Liver (tissue), 9 donors: Measurements from ENCODE around the gene EIF4G2. TPM values are rescaled to one million over a fixed set of nuclear protein-coding genes. Genes with fewer than 3 reads are reported as not detected.

Experiments
- DNase-seq: peaks from one replicate; pipeline ENCODE4 v3.0.0-alpha.2; 2017; ENCODE audit warnings: low spot score
- H3K27ac ChIP-seq, 2 donors: one replicate each; pipeline ENCODE4 v1.7.0; 2013; ENCODE audit warnings: inconsistent platforms in 2 of 2, low read length in 2 of 2, control low read depth in 1 of 2, low read depth in 1 of 2, mild to moderate bottlenecking in 1 of 2
- H3K27me3 ChIP-seq, 4 donors: one replicate each; pipeline versions ENCODE4 v1.6.1 to v1.7.0; 2013; ENCODE audit warnings: low read length in 3 of 4, inconsistent platforms in 1 of 4, mild to moderate bottlenecking in 1 of 4, moderate library complexity in 1 of 4; ENCODE audit not compliant: control insufficient read depth in 4 of 4, insufficient read depth in 4 of 4
- H3K36me3 ChIP-seq, 4 donors: one replicate each; pipeline versions ENCODE4 v1.6.1 to v1.7.0; 2013; ENCODE audit warnings: low read length in 3 of 4, mild to moderate bottlenecking in 3 of 4, low read depth in 1 of 4, moderate library complexity in 1 of 4; ENCODE audit not compliant: control insufficient read depth in 4 of 4, insufficient read depth in 3 of 4
- H3K4me1 ChIP-seq, 4 donors: one replicate each; pipeline versions ENCODE4 v1.6.1 to v1.7.0; 2013; ENCODE audit warnings: low read length in 3 of 4, mild to moderate bottlenecking in 3 of 4, moderate library complexity in 1 of 4; ENCODE audit not compliant: control insufficient read depth in 4 of 4, insufficient read depth in 4 of 4
- H3K4me3 ChIP-seq, 3 donors: one replicate each; pipeline versions ENCODE4 v1.6.1 to v1.7.0; 2013; ENCODE audit warnings: low read length in 3 of 3, control low read depth in 1 of 3, low read depth in 1 of 3, mild to moderate bottlenecking in 1 of 3
- H3K9ac ChIP-seq, 2 donors: one replicate each; pipeline ENCODE4 v1.7.0; 2013; ENCODE audit warnings: low read length in 2 of 2, mild to moderate bottlenecking in 2 of 2, moderate library complexity in 2 of 2, control low read depth in 1 of 2, low read depth in 1 of 2
- H3K9me3 ChIP-seq, 4 donors: one replicate each; pipeline versions ENCODE4 v1.6.1 to v1.7.0; 2013; ENCODE audit warnings: low read length in 3 of 4; ENCODE audit not compliant: control insufficient read depth in 4 of 4
- CTCF ChIP-seq: fragments of 150-350 bp; IDR thresholded peaks from 2 replicates; pipeline ENCODE4 v1.5.1; 2017; ENCODE audit warnings: improper control_type of control experiment, low read depth, low read length; ENCODE audit not compliant: missing input control
- FOXA2 ChIP-seq: IDR thresholded peaks from 2 replicates; pipeline ENCODE4 v1.6.1; 2016; ENCODE audit warnings: antibody characterized with exemption
- GABPA ChIP-seq, 2 donors: IDR thresholded peaks in 1 of 2; conservative IDR thresholded peaks in 1 of 2; 2 replicates each; pipeline ENCODE4 v1.6.1; 2016; ENCODE audit warnings: antibody characterized with exemption in 2 of 2, mild to moderate bottlenecking in 1 of 2, moderate library complexity in 1 of 2
- NR2F2 ChIP-seq: IDR thresholded peaks from 2 replicates; pipeline ENCODE4 v1.6.1; 2016; ENCODE audit warnings: antibody characterized with exemption
- REST ChIP-seq: IDR thresholded peaks from 2 replicates; pipeline ENCODE4 v1.6.1; 2016; ENCODE audit warnings: antibody characterized with exemption, mild to moderate bottlenecking
- YY1 ChIP-seq: IDR thresholded peaks from 2 replicates; pipeline ENCODE4 v1.6.1; 2016; ENCODE audit warnings: antibody characterized with exemption, mild to moderate bottlenecking
- WGBS: extraction: QIAGEN DNeasy Blood & Tissue Kit; methylation state at CpG from one replicate; pipeline ENCODE4 v1.1.7; 2013; 5-methylcytosine and 5-hydroxymethylcytosine counted together
- polyA plus RNA-seq, 2 donors: library from polyadenylated mRNA; stranded (reverse) in 1 of 2; unstranded in 1 of 2; fragments of 200-250 nt in 1 of 2; fragments of >200 nt in 1 of 2; fragmentation: Nextera tagmentation in 1 of 2; extraction: Ambion mirVana in 1 of 2; gene quantifications; one replicate each; pipeline versions ENCODE4 v1.2.1 to v1.2.3, GENCODE V29; 2013 to 2015
- total RNA-seq, 2 donors: library from RNA; depleted of rRNA; stranded (reverse); fragments of >200 nt; gene quantifications; one replicate each; pipeline ENCODE4 v1.2.3, GENCODE V29; 2014
- donor health status: healthy.
- donor health status: healthy.
- donor health status: healthy.
- donor health status: healthy.
- donor health status: healthy.

The EIF4G2 gene
- total and polyA plus RNA-seq, 4 donors = 126 to 268 (median 209) TPM

DNA sequence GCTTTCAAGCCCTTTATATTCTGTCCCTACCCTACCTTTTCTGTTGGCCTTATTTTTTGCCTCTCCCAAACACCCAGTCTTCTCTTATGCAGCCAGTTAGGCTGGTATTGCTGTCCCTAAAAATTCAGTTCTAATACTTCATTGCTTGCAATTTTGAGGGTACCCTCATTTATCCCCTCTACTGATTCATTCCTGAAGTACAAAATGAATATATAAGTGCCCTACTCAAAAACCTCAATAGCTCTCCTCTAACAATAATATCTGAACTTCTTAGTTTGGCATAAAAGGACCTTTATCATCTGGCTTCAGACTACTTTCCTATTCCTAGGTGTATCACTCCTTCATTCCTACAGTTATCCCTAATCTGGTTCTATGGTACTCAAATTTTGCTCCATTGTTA is 5.2 kb upstream of the EIF4G2 start:
- Histone ChIP-seq H3K9ac (no peak overlapping the region), H3K27me3 (no peaks in the 10 kb centered on the region), H3K9me3 (no peaks in the 10 kb centered on the region), H3K27ac (no peak overlapping the region), H3K36me3 (no peaks in the 10 kb centered on the region), H3K4me1 (peaks cover 0 to 12% (median 2%) of the 10 kb centered on the region in 4 donors), H3K4me3 (no peak overlapping the region)
- DNase-seq = no peak
- TF ChIP-seq FOXA2 (no peak), GABPA (IDR thresholded peaks at IDR 0.05 in 1 of 2, conservative IDR thresholded peaks at IDR 0.05 in 1 of 2) (no peak), CTCF (no peak), NR2F2 (no peak), REST (no peak)

GRCh38 chr11:10809373-10810160 is 841 bp upstream of the EIF4G2 start:
- H3K27ac ChIP-seq = peak overlapping the region; percentile 77 to 97
- H3K36me3 ChIP-seq = peaks cover 11 to 21% (median 18%) of the 10 kb centered on the region in 4 donors
- peaks cover 4 to 28% (median 18%) of the 10 kb centered on the region in 4 donors for H3K4me1 ChIP-seq
- TF ChIP-seq REST (no peak), YY1 (peak; percentile 57)
- peak; percentile 64 for DNase-seq
- peak overlapping the region; percentile 57 to 96 (median 76) for H3K4me3 ChIP-seq
- no peaks in the 10 kb centered on the region for H3K9me3 ChIP-seq
- no peaks in the 10 kb centered on the region for H3K27me3 ChIP-seq
- 2% methylated on average over 29 of the region's 29 CpGs for WGBS
- peak overlapping the region; percentile 17 to 99 for H3K9ac ChIP-seq
